Measurements from ENCODE around the gene TACSTD2.
"Not testable (repeated sequence)": the region's sequence is repeated elsewhere in the genome, so short reads cannot be mapped to it uniquely, and the experiment has no call there.

The TACSTD2 gene

GRCh38 chr1:58585166-58585565 is 8.1 kb upstream of the TACSTD2 start:
- no peak overlapping the region for H3K9ac ChIP-seq (ENCODE audit: low read length)
- no peak overlapping the region for H3K27ac ChIP-seq (ENCODE audit: low read depth, low read length)
- peaks cover 5% of the 10 kb centered on the region for H3K4me1 ChIP-seq (ENCODE audit: control insufficient read depth, insufficient read depth, low read length)
- H3K4me3 ChIP-seq (ENCODE audit: low read length): no peak overlapping the region
- no peaks in the 10 kb centered on the region for H3K36me3 ChIP-seq (ENCODE audit: control insufficient read depth, insufficient read depth, low read length)
- no peaks in the 10 kb centered on the region for H3K27me3 ChIP-seq (ENCODE audit: control insufficient read depth, insufficient read depth, low read length)

GRCh38 chr1:58584082-58584895 is 7.2 kb upstream of the TACSTD2 start:
- Histone ChIP-seq H3K27me3 (ENCODE audit: control insufficient read depth, insufficient read depth, low read length) (no peaks in the 10 kb centered on the region), H3K36me3 (ENCODE audit: control insufficient read depth, insufficient read depth, low read length) (no peaks in the 10 kb centered on the region), H3K9ac (ENCODE audit: low read length) (no peak overlapping the region), H3K4me1 (ENCODE audit: control insufficient read depth, insufficient read depth, low read length) (peaks cover 5% of the 10 kb centered on the region), H3K4me3 (ENCODE audit: low read length) (no peak overlapping the region), H3K27ac (ENCODE audit: low read depth, low read length) (peak overlapping the region; percentile 7)

GRCh38 chr1:58583496-58583895 is 6.4 kb upstream of the TACSTD2 start:
- H3K27ac ChIP-seq (ENCODE audit: low read depth, low read length): no peak overlapping the region
- no peak overlapping the region for H3K9ac ChIP-seq (ENCODE audit: low read length)
- H3K36me3 ChIP-seq (ENCODE audit: control insufficient read depth, insufficient read depth, low read length): no peaks in the 10 kb centered on the region
- no peak overlapping the region for H3K4me3 ChIP-seq (ENCODE audit: low read length)
- no peaks in the 10 kb centered on the region for H3K27me3 ChIP-seq (ENCODE audit: control insufficient read depth, insufficient read depth, low read length)
- H3K4me1 ChIP-seq (ENCODE audit: control insufficient read depth, insufficient read depth, low read length): peaks cover 5% of the 10 kb centered on the region

GRCh38 chr1:58582143-58582542 is 5.1 kb upstream of the TACSTD2 start:
- not testable (repeated sequence) for H3K27ac ChIP-seq (ENCODE audit: low read depth, low read length); H3K36me3 ChIP-seq (ENCODE audit: control insufficient read depth, insufficient read depth, low read length); H3K4me3 ChIP-seq (ENCODE audit: low read length); H3K27me3 ChIP-seq (ENCODE audit: control insufficient read depth, insufficient read depth, low read length); H3K4me1 ChIP-seq (ENCODE audit: control insufficient read depth, insufficient read depth, low read length); H3K9ac ChIP-seq (ENCODE audit: low read length)

- H3K4me3 ChIP-seq (ENCODE audit: low read length): no peak overlapping the region
- peaks cover 5% of the 10 kb centered on the region for H3K4me1 ChIP-seq (ENCODE audit: control insufficient read depth, insufficient read depth, low read length)
- H3K36me3 ChIP-seq (ENCODE audit: control insufficient read depth, insufficient read depth, low read length): no peaks in the 10 kb centered on the region
- peaks cover 1% of the 10 kb centered on the region for H3K27me3 ChIP-seq (ENCODE audit: control insufficient read depth, insufficient read depth, low read length)
- no peak overlapping the region for H3K27ac ChIP-seq (ENCODE audit: low read depth, low read length)
- no peak overlapping the region for H3K9ac ChIP-seq (ENCODE audit: low read length)
Observed at GRCh38 chr1:58581641-58582040, 4.6 kb upstream of the TACSTD2 start.

- Histone ChIP-seq H3K9ac (ENCODE audit: low read length) (no peak overlapping the region), H3K27ac (ENCODE audit: low read depth, low read length) (no peak overlapping the region), H3K27me3 (ENCODE audit: control insufficient read depth, insufficient read depth, low read length) (peaks cover 4% of the 10 kb centered on the region), H3K4me3 (ENCODE audit: low read length) (no peak overlapping the region), H3K36me3 (ENCODE audit: control insufficient read depth, insufficient read depth, low read length) (no peaks in the 10 kb centered on the region), H3K4me1 (ENCODE audit: control insufficient read depth, insufficient read depth, low read length) (peaks cover under 1% of the 10 kb centered on the region)
Observed at GRCh38 chr1:58580186-58580585, 3.1 kb upstream of the TACSTD2 start.

- Histone ChIP-seq H3K4me1 (ENCODE audit: control insufficient read depth, insufficient read depth, low read length) (no peaks in the 10 kb centered on the region), H3K36me3 (ENCODE audit: control insufficient read depth, insufficient read depth, low read length) (no peaks in the 10 kb centered on the region), H3K9ac (ENCODE audit: low read length) (no peak overlapping the region), H3K4me3 (ENCODE audit: low read length) (peak overlapping the region; percentile 53), H3K27ac (ENCODE audit: low read depth, low read length) (no peak overlapping the region), H3K27me3 (ENCODE audit: control insufficient read depth, insufficient read depth, low read length) (peaks cover 4% of the 10 kb centered on the region)
Observed at GRCh38 chr1:58577654-58578030, 590 bp upstream of the TACSTD2 start.

GRCh38 chr1:58576325-58576726 is 726 bp downstream of the TACSTD2 start:
- H3K9ac ChIP-seq (ENCODE audit: low read length): no peak overlapping the region
- no peak overlapping the region for H3K27ac ChIP-seq (ENCODE audit: low read depth, low read length)
- H3K36me3 ChIP-seq (ENCODE audit: control insufficient read depth, insufficient read depth, low read length): no peaks in the 10 kb centered on the region
- H3K4me3 ChIP-seq (ENCODE audit: low read length): peak overlapping the region; percentile 53
- peaks cover 4% of the 10 kb centered on the region for H3K27me3 ChIP-seq (ENCODE audit: control insufficient read depth, insufficient read depth, low read length)
- H3K4me1 ChIP-seq (ENCODE audit: control insufficient read depth, insufficient read depth, low read length): no peaks in the 10 kb centered on the region

- peaks cover 4% of the 10 kb centered on the region for H3K27me3 ChIP-seq (ENCODE audit: control insufficient read depth, insufficient read depth, low read length)
Observed at GRCh38 chr1:58575551-58576324, 1.3 kb downstream of the TACSTD2 start.

GRCh38 chr1:58574816-58575215 is 2.2 kb downstream of the TACSTD2 start:
- no peak overlapping the region for H3K9ac ChIP-seq (ENCODE audit: low read length)
- no peaks in the 10 kb centered on the region for H3K36me3 ChIP-seq (ENCODE audit: control insufficient read depth, insufficient read depth, low read length)
- no peak overlapping the region for H3K4me3 ChIP-seq (ENCODE audit: low read length)
- peaks cover 4% of the 10 kb centered on the region for H3K27me3 ChIP-seq (ENCODE audit: control insufficient read depth, insufficient read depth, low read length)
- H3K4me1 ChIP-seq (ENCODE audit: control insufficient read depth, insufficient read depth, low read length): no peaks in the 10 kb centered on the region
- no peak overlapping the region for H3K27ac ChIP-seq (ENCODE audit: low read depth, low read length)

More at GRCh38 chr1:58575551-58576324, 1.3 kb downstream of the TACSTD2 start:
- no peak overlapping the region for H3K9ac ChIP-seq (ENCODE audit: low read length)
- H3K4me1 ChIP-seq (ENCODE audit: control insufficient read depth, insufficient read depth, low read length): no peaks in the 10 kb centered on the region
- H3K4me3 ChIP-seq (ENCODE audit: low read length): no peak overlapping the region
- H3K27ac ChIP-seq (ENCODE audit: low read depth, low read length): no peak overlapping the region
- H3K36me3 ChIP-seq (ENCODE audit: control insufficient read depth, insufficient read depth, low read length): no peaks in the 10 kb centered on the region

GRCh38 chr1:58573705-58574591 is 3.1 kb downstream of the TACSTD2 start:
- H3K4me1 ChIP-seq (ENCODE audit: control insufficient read depth, insufficient read depth, low read length): no peaks in the 10 kb centered on the region
- H3K4me3 ChIP-seq (ENCODE audit: low read length): no peak overlapping the region
- H3K9ac ChIP-seq (ENCODE audit: low read length): no peak overlapping the region
- H3K36me3 ChIP-seq (ENCODE audit: control insufficient read depth, insufficient read depth, low read length): no peaks in the 10 kb centered on the region
- peaks cover 4% of the 10 kb centered on the region for H3K27me3 ChIP-seq (ENCODE audit: control insufficient read depth, insufficient read depth, low read length)
- H3K27ac ChIP-seq (ENCODE audit: low read depth, low read length): no peak overlapping the region

- no peak overlapping the region for H3K9ac ChIP-seq (ENCODE audit: low read length)
- H3K4me3 ChIP-seq (ENCODE audit: low read length): no peak overlapping the region
- no peak overlapping the region for H3K27ac ChIP-seq (ENCODE audit: low read depth, low read length)
- H3K27me3 ChIP-seq (ENCODE audit: control insufficient read depth, insufficient read depth, low read length): peaks cover 4% of the 10 kb centered on the region
- H3K36me3 ChIP-seq (ENCODE audit: control insufficient read depth, insufficient read depth, low read length): no peaks in the 10 kb centered on the region
- H3K4me1 ChIP-seq (ENCODE audit: control insufficient read depth, insufficient read depth, low read length): no peaks in the 10 kb centered on the region
Observed at GRCh38 chr1:58573138-58573537, 3.9 kb downstream of the TACSTD2 start.

All from rectal smooth muscle tissue (tissue), 1 donor.